Keratinocyte (primary cell): ENCODE measurements around the gene ECHDC1. TPM values are rescaled to one million over a fixed set of nuclear protein-coding genes. Genes with fewer than 3 reads are reported as not detected.

Source experiments
- DNase-seq: peaks from one replicate; pipeline ENCODE4 v3.0.0-alpha.2; 2011; ENCODE audit warnings: low read depth, missing footprints, low spot score
- FAIRE-seq: peaks from 2 replicates; lab custom pipeline; 2011; peaks lifted over from hg19 to GRCh38; lab: Jason Lieb, UNC
- H2AFZ ChIP-seq: 2 replicates; pipeline ENCODE4 v1.6.0; 2012; ENCODE audit warnings: low read length, control low read depth, inconsistent platforms; ENCODE audit not compliant: control insufficient read depth
- H3K27ac ChIP-seq: 2 replicates; pipeline ENCODE4 v1.5.1; 2011; ENCODE audit warnings: low read length; ENCODE audit not compliant: control insufficient read depth, insufficient read depth
- H3K27me3 ChIP-seq: 3 replicates; pipeline ENCODE4 v1.6.0; 2011; ENCODE audit warnings: low read length; ENCODE audit not compliant: control insufficient read depth, insufficient read depth; ENCODE audit errors: extremely low read depth
- H3K36me3 ChIP-seq, 2 experiments: 2 replicates in 1 of 2; 3 replicates in 1 of 2; pipeline ENCODE4 v1.5.1; 2011; ENCODE audit warnings: low read length in 2 of 2, mild to moderate bottlenecking in 1 of 2; ENCODE audit not compliant: control insufficient read depth in 2 of 2, insufficient read depth in 2 of 2; ENCODE audit errors: extremely low read depth in 1 of 2
- H3K4me1 ChIP-seq: 3 replicates; pipeline ENCODE4 v1.5.1; 2011; ENCODE audit warnings: low read length; ENCODE audit not compliant: control insufficient read depth, insufficient read depth; ENCODE audit errors: extremely low read depth
- H3K4me2 ChIP-seq: 3 replicates; pipeline ENCODE4 v1.6.0; 2011; ENCODE audit warnings: low read depth, low read length; ENCODE audit not compliant: control insufficient read depth, insufficient read depth; ENCODE audit errors: extremely low read depth
- H3K4me3 ChIP-seq, 3 experiments: fragments of 200-600 bp in 1 of 3; sonication (generic) in 1 of 3; 2 replicates in 2 of 3; 3 replicates in 1 of 3; pipeline ENCODE4 v1.5.1; 2011 to 2016; ENCODE audit warnings: low read length in 3 of 3, mild to moderate bottlenecking in 3 of 3, control low read depth in 2 of 3, inconsistent platforms in 1 of 3, low read depth in 1 of 3, mixed read lengths in 1 of 3, mixed run types in 1 of 3, moderate library complexity in 1 of 3; ENCODE audit not compliant: control insufficient read depth in 2 of 3, insufficient read depth in 2 of 3; ENCODE audit errors: extremely low read depth in 1 of 3
- H3K79me2 ChIP-seq: 2 replicates; pipeline ENCODE4 v1.6.0; 2012; ENCODE audit warnings: low read length; ENCODE audit not compliant: control insufficient read depth, insufficient read depth
- H3K9ac ChIP-seq: 3 replicates; pipeline ENCODE4 v1.6.0; 2011; ENCODE audit warnings: low read length; ENCODE audit not compliant: control insufficient read depth, insufficient read depth; ENCODE audit errors: extremely low read depth
- H3K9me1 ChIP-seq: 3 replicates; pipeline ENCODE4 v1.6.0; 2011; ENCODE audit warnings: low read length; ENCODE audit not compliant: control insufficient read depth, insufficient read depth; ENCODE audit errors: extremely low read depth
- H3K9me3 ChIP-seq: 2 replicates; pipeline ENCODE4 v1.5.1; 2012; ENCODE audit warnings: low read depth, low read length; ENCODE audit not compliant: control insufficient read depth
- H4K20me1 ChIP-seq: 3 replicates; pipeline ENCODE4 v1.6.0; 2011; ENCODE audit warnings: low read length; ENCODE audit not compliant: control insufficient read depth, insufficient read depth; ENCODE audit errors: extremely low read depth
- EZH2 ChIP-seq: IDR thresholded peaks from one replicate; pipeline ENCODE4 v1.6.1; 2012; ENCODE audit warnings: inconsistent platforms, mild to moderate bottlenecking, low read length, moderate library complexity
- dilution Hi-C: fragments of 300-500 bp; cut with MboI; formaldehyde crosslinking; loops from one replicate; pipeline ENCODE4 v1.7.0; 2020; ENCODE audit warnings: low sequenced_read_pairs; ENCODE audit not compliant: extremely low pct_ligation_motif_present
- polyA plus RNA-seq, 5 experiments: library from polyadenylated mRNA; depleted of rRNA in 3 of 5; stranded (reverse) in 3 of 5; stranded (forward) in 1 of 5; unstranded in 1 of 5; fragments of >200 nt; gene quantifications; 1 replicate in 1 of 5; 2 replicates in 3 of 5; 3 replicates in 1 of 5; pipeline versions ENCODE4 v1.2.1 to v1.2.3, GENCODE V29; 2011 to 2012; ENCODE audit warnings: missing spikeins in 2 of 5, low read depth in 1 of 5, low replicate concordance in 1 of 5
- TF ChIP-seq, protein P1 (sequence below), 3 experiments: IDR thresholded peaks in 1 of 3; conservative IDR thresholded peaks in 1 of 3; optimal IDR thresholded peaks in 1 of 3; 2 replicates in 2 of 3; 3 replicates in 1 of 3; pipeline versions ENCODE3 to v1.5.1; 2011; ENCODE audit warnings: low read length in 3 of 3, mild to moderate bottlenecking in 3 of 3, moderate library complexity in 2 of 3, control low read depth in 1 of 3, inconsistent platforms in 1 of 3; ENCODE audit not compliant: insufficient read depth in 2 of 3; ENCODE audit errors: extremely low read depth in 1 of 3

Gene ECHDC1
- polyA plus RNA-seq, 1 donor (not counting 4 experiments of a cell fraction or from before 2014, with no cell fraction given) = 56.9 TPM

DNA sequence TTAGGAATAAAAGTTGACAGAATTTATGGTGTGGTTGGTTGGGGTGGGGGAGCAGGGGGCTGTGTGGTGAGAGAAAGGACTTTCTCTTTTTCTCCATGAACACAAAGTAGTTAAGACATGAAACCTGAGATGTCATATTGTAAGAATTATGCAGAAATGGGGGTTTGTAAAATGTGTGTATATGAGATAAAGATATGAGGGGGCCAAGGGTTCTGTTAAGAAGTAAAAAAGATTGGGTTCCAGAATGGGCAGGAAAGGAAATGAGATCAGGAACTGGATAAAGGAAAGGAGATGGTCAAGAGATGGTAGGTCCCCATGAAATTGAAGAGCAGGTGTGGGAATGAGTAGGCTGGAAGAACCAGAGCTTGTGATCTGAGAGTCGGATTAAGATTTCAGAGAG, 67.1 kb downstream of the ECHDC1 start:
- Histone ChIP-seq H4K20me1 (no peaks in the 10 kb centered on the region), H3K4me3 (no peak overlapping the region), H3K27me3 (no peaks in the 10 kb centered on the region), H3K9me1 (no peaks in the 10 kb centered on the region), H3K36me3 (no peaks in the 10 kb centered on the region), H2AFZ (no peak overlapping the region), H3K9ac (no peak overlapping the region), H3K27ac (no peak overlapping the region), H3K9me3 (no peaks in the 10 kb centered on the region), H3K79me2 (peaks cover 21% of the 10 kb centered on the region), H3K4me1 (no peaks in the 10 kb centered on the region), H3K4me2 (no peak overlapping the region)
- TF ChIP-seq, protein P1, sequence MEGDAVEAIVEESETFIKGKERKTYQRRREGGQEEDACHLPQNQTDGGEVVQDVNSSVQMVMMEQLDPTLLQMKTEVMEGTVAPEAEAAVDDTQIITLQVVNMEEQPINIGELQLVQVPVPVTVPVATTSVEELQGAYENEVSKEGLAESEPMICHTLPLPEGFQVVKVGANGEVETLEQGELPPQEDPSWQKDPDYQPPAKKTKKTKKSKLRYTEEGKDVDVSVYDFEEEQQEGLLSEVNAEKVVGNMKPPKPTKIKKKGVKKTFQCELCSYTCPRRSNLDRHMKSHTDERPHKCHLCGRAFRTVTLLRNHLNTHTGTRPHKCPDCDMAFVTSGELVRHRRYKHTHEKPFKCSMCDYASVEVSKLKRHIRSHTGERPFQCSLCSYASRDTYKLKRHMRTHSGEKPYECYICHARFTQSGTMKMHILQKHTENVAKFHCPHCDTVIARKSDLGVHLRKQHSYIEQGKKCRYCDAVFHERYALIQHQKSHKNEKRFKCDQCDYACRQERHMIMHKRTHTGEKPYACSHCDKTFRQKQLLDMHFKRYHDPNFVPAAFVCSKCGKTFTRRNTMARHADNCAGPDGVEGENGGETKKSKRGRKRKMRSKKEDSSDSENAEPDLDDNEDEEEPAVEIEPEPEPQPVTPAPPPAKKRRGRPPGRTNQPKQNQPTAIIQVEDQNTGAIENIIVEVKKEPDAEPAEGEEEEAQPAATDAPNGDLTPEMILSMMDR (optimal IDR thresholded peaks at IDR 0.05 in 1 of 3, IDR thresholded peaks at IDR 0.05 in 1 of 3, conservative IDR thresholded peaks at IDR 0.05 in 1 of 3; ENCODE audit: extremely low read depth in 1 of 3, insufficient read depth in 2 of 3, low read length in 3 of 3) = no peak
- no peak for TF ChIP-seq EZH2
- DNase-seq (no peak), FAIRE-seq (no peak)
- dilution Hi-C loops = no loop called here

- Histone ChIP-seq H3K9ac (no peak overlapping the region), H4K20me1 (no peaks in the 10 kb centered on the region), H3K27ac (no peak overlapping the region), H3K4me1 (peaks cover 1% of the 10 kb centered on the region), H3K4me3 (no peak overlapping the region), H3K27me3 (no peaks in the 10 kb centered on the region), H2AFZ (no peak overlapping the region), H3K36me3 (no peaks in the 10 kb centered on the region), H3K9me3 (no peaks in the 10 kb centered on the region), H3K9me1 (no peaks in the 10 kb centered on the region), H3K4me2 (no peak overlapping the region), H3K79me2 (peaks cover 48% of the 10 kb centered on the region)
- DNase-seq (no peak), FAIRE-seq (no peak)
- TF ChIP-seq EZH2 = no peak
- TF ChIP-seq, protein P1 (optimal IDR thresholded peaks at IDR 0.05 in 1 of 3, IDR thresholded peaks at IDR 0.05 in 1 of 3, conservative IDR thresholded peaks at IDR 0.05 in 1 of 3; ENCODE audit: extremely low read depth in 1 of 3, insufficient read depth in 2 of 3, low read length in 3 of 3) = no peak
- dilution Hi-C loops = no loop called here
Measured at GRCh38 chr6:127273499-127273898, 69.9 kb downstream of the ECHDC1 start.
